Activated T-helper 1 cell treated with anti-CD3 and anti-CD28 coated beads, Interleukin-12 subunit alpha, Interleukin-12 subunit beta, Interleukin-2, Interleukin-4 antibody, amounts not matched to agents 30 ng/mL and 10 ng/mL and 1 ng/mL, durations not matched to agents 14 hours and 24 hours and 36 hours (primary cell): ENCODE results near the gene KDM2B. TPM values are rescaled to one million over a fixed set of nuclear protein-coding genes. Genes with fewer than 3 reads are reported as not detected.

Experiments used
- DNase-seq: peaks from one replicate; pipeline ENCODE4 v3.0.0; 2021; ENCODE audit warnings: low spot score
- H3K27ac Mint-ChIP-seq: one replicate; pipeline ENCODE4 v1.8.0; 2021; ENCODE audit warnings: mild to moderate bottlenecking, mixed read lengths
- H3K27me3 Mint-ChIP-seq: one replicate; pipeline ENCODE4 v1.8.0; 2022; ENCODE audit warnings: mild to moderate bottlenecking, moderate library complexity, mixed read lengths; ENCODE audit not compliant: insufficient read depth
- H3K36me3 Mint-ChIP-seq: one replicate; pipeline ENCODE4 v1.8.0; 2021; ENCODE audit warnings: low read depth, mixed read lengths
- H3K4me1 Mint-ChIP-seq: one replicate; pipeline ENCODE4 v1.8.0; 2021; ENCODE audit warnings: low read depth, mixed read lengths
- H3K4me3 Mint-ChIP-seq: one replicate; pipeline ENCODE4 v1.8.0; 2021; ENCODE audit warnings: mild to moderate bottlenecking, moderate library complexity, mixed read lengths
- H3K9me3 Mint-ChIP-seq: one replicate; pipeline ENCODE4 v1.8.0; 2021; ENCODE audit warnings: mixed read lengths
- intact Hi-C: fragments of 100-400 bp; cut with micrococcal nuclease; formaldehyde crosslinking; loops from one replicate; pipeline ENCODE4 v1.15.1; 2024
- total RNA-seq: library from RNA; stranded (reverse); gene quantifications from 2 replicates; pipeline ENCODE4 v1.2.3, GENCODE V29; 2022

The KDM2B gene
- total RNA-seq, 1 donor from 2014 or later = 60.1 TPM

- H3K27ac Mint-ChIP-seq = no peak overlapping the region
- no peak overlapping the region for H3K4me3 Mint-ChIP-seq
- intact Hi-C loops = no loop called here
- H3K9me3 Mint-ChIP-seq = no peaks in the 10 kb centered on the region
- H3K4me1 Mint-ChIP-seq = peaks cover 22% of the 10 kb centered on the region
- no peaks in the 10 kb centered on the region for H3K27me3 Mint-ChIP-seq
- DNase-seq = no peak
- H3K36me3 Mint-ChIP-seq = peaks cover 18% of the 10 kb centered on the region
Observed at GRCh38 chr12:121529184-121529583, 51.6 kb downstream of the KDM2B start.

GRCh38 chr12:121525411-121525810 is 55.4 kb downstream of the KDM2B start:
- peaks cover 5% of the 10 kb centered on the region for H3K36me3 Mint-ChIP-seq
- H3K27ac Mint-ChIP-seq = no peak overlapping the region
- H3K4me1 Mint-ChIP-seq = peaks cover 7% of the 10 kb centered on the region
- intact Hi-C loops = no loop called here
- H3K9me3 Mint-ChIP-seq = no peaks in the 10 kb centered on the region
- no peak overlapping the region for H3K4me3 Mint-ChIP-seq
- no peaks in the 10 kb centered on the region for H3K27me3 Mint-ChIP-seq
- no peak for DNase-seq

DNA sequence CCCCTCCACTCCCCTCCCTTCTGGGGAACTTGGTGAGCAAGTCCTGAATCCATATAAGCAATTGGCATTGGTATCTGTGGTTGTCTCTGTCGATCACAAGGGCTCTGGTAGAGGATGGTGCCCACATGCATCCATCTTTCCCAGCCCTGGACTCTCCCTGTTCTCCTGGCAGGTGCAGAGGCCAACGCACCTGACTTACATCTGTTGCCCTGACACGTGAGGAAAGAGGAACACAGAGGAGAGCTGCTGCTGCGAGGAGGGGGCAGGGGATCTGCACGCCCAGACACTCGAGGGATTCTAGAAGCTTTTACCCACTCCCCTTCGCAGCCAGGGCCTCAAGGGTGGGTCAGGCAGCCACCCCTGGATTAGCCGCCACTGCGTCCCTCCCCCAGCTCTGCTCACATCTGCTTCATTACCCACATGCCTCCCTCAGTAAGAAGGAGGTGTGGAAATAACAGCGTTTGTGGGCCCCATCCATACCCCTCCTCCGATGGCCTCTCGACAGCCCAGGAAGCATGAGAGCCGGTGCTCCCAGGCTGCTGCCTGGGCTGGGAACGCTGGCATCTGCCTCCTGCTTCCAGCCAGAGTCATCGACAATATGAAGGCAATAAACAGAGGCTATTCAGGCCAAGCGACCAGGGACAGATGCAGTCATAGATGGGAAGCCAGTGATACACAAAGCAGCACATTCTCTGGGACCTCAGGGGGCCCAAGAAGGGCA is 56.5 kb downstream of the KDM2B start:
- H3K4me3 Mint-ChIP-seq = no peak overlapping the region
- H3K4me1 Mint-ChIP-seq = peaks cover 7% of the 10 kb centered on the region
- H3K27me3 Mint-ChIP-seq = no peaks in the 10 kb centered on the region
- no peak for DNase-seq
- no peak overlapping the region for H3K27ac Mint-ChIP-seq
- peaks cover 7% of the 10 kb centered on the region for H3K36me3 Mint-ChIP-seq
- no peaks in the 10 kb centered on the region for H3K9me3 Mint-ChIP-seq
- intact Hi-C loops = no loop called here

GRCh38 chr12:121523741-121524140 is 57.1 kb downstream of the KDM2B start:
- no peak overlapping the region for H3K4me3 Mint-ChIP-seq
- no peaks in the 10 kb centered on the region for H3K9me3 Mint-ChIP-seq
- no peak for DNase-seq
- intact Hi-C loops = no loop called here
- H3K27me3 Mint-ChIP-seq = no peaks in the 10 kb centered on the region
- H3K36me3 Mint-ChIP-seq = peaks cover 8% of the 10 kb centered on the region
- peaks cover 5% of the 10 kb centered on the region for H3K4me1 Mint-ChIP-seq
- no peak overlapping the region for H3K27ac Mint-ChIP-seq

DNA sequence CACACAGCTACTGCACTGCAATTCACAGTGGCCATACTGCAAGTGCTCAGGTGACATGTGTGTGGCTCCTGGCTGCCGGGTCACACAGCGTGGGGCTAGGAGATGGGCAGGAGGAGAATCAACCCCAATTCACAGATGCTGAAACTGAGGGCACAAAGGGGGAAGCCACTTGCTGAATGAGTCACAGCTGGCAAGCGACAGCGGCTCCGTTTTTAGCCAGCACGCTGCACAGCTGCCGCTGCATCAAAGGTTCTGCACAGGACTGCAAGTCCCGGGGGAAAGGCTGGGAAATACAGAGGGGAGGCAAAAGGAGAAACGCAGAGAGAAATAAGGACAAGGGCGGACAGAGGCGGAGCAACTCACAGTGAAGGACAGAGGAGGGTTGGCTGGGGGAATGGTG is 57.9 kb downstream of the KDM2B start:
- Mint-ChIP-seq H3K9me3 (no peaks in the 10 kb centered on the region), H3K4me1 (peaks cover 5% of the 10 kb centered on the region), H3K4me3 (no peak overlapping the region), H3K27ac (no peak overlapping the region), H3K27me3 (no peaks in the 10 kb centered on the region), H3K36me3 (peaks cover 8% of the 10 kb centered on the region)
- intact Hi-C loops = no loop called here
- DNase-seq = no peak

- no peak overlapping the region for H3K4me3 Mint-ChIP-seq
- no peaks in the 10 kb centered on the region for H3K27me3 Mint-ChIP-seq
- H3K27ac Mint-ChIP-seq = no peak overlapping the region
- no peak for DNase-seq
- no peaks in the 10 kb centered on the region for H3K9me3 Mint-ChIP-seq
- intact Hi-C loops = no loop called here
- peaks cover 8% of the 10 kb centered on the region for H3K36me3 Mint-ChIP-seq
- H3K4me1 Mint-ChIP-seq = peaks cover 5% of the 10 kb centered on the region
Observed at GRCh38 chr12:121520586-121521086, 60.2 kb downstream of the KDM2B start.

- peaks cover 5% of the 10 kb centered on the region for H3K4me1 Mint-ChIP-seq
- no peak for DNase-seq
- H3K9me3 Mint-ChIP-seq = no peaks in the 10 kb centered on the region
- no peak overlapping the region for H3K27ac Mint-ChIP-seq
- H3K4me3 Mint-ChIP-seq = no peak overlapping the region
- peaks cover 8% of the 10 kb centered on the region for H3K36me3 Mint-ChIP-seq
- intact Hi-C loops = no loop called here
- no peaks in the 10 kb centered on the region for H3K27me3 Mint-ChIP-seq
Observed at GRCh38 chr12:121520119-121520518, 60.7 kb downstream of the KDM2B start.

DNA sequence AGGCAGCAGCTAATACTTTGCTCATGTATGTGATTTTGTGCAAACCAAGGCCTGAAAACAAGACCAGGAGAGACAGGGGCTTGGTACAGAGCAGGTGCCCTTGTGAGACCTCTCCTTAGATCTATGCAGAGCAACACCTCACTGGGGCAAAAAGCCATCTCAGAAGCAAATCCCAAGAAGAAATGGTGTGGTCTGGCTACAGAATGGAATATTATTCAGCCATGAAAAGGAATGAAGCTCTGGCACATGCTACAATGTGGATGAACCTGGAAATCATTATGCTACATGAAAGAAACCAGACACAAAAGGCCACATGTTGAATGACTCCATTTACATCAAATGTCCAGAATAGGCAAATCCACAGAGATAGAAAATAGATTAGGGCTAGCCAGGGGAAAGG is 61.6 kb downstream of the KDM2B start:
- Mint-ChIP-seq H3K27ac (no peak overlapping the region), H3K27me3 (no peaks in the 10 kb centered on the region), H3K36me3 (peaks cover 8% of the 10 kb centered on the region), H3K4me1 (peaks cover 5% of the 10 kb centered on the region), H3K9me3 (no peaks in the 10 kb centered on the region), H3K4me3 (no peak overlapping the region)
- intact Hi-C loops = no loop called here
- DNase-seq = no peak

GRCh38 chr12:121518656-121519055 is 62.2 kb downstream of the KDM2B start:
- no peak overlapping the region for H3K4me3 Mint-ChIP-seq

GRCh38 chr12:121516437-121517011 is 64.3 kb downstream of the KDM2B start:
- intact Hi-C loops = no loop called here
- Mint-ChIP-seq H3K9me3 (no peaks in the 10 kb centered on the region), H3K36me3 (peaks cover 9% of the 10 kb centered on the region), H3K4me3 (no peak overlapping the region), H3K4me1 (peaks cover 10% of the 10 kb centered on the region), H3K27me3 (no peaks in the 10 kb centered on the region), H3K27ac (no peak overlapping the region)
- DNase-seq = no peak

More at GRCh38 chr12:121518656-121519055, 62.2 kb downstream of the KDM2B start:
- no peak for DNase-seq
- Mint-ChIP-seq H3K4me1 (peaks cover 10% of the 10 kb centered on the region), H3K27me3 (no peaks in the 10 kb centered on the region), H3K27ac (no peak overlapping the region), H3K9me3 (no peaks in the 10 kb centered on the region), H3K36me3 (peaks cover 8% of the 10 kb centered on the region)
- intact Hi-C loops = no loop called here

DNA sequence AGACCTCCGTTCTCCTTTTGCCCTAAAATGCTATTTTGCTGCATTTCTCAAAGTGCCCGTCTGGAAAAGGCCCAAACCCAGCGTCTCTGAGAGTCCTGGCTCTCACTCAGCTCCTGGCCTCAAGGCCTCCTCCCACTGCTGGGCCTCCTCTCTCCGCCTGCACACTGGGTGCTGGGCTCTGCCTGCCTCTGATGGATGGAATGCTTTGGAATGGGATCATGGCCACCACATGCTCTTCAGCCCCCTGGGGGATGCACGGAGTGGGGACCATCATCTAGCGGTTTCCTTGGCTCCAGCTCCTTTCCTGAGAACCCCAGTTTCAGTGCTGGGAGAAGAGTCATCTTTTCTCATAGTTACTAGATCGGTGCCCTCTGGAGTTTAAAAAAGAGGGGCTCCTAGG is 65.2 kb downstream of the KDM2B start:
- Mint-ChIP-seq H3K9me3 (no peaks in the 10 kb centered on the region), H3K27me3 (no peaks in the 10 kb centered on the region), H3K4me3 (no peak overlapping the region), H3K27ac (no peak overlapping the region), H3K36me3 (peaks cover 7% of the 10 kb centered on the region), H3K4me1 (peaks cover 10% of the 10 kb centered on the region)
- DNase-seq = no peak
- intact Hi-C loops = no loop called here

DNA sequence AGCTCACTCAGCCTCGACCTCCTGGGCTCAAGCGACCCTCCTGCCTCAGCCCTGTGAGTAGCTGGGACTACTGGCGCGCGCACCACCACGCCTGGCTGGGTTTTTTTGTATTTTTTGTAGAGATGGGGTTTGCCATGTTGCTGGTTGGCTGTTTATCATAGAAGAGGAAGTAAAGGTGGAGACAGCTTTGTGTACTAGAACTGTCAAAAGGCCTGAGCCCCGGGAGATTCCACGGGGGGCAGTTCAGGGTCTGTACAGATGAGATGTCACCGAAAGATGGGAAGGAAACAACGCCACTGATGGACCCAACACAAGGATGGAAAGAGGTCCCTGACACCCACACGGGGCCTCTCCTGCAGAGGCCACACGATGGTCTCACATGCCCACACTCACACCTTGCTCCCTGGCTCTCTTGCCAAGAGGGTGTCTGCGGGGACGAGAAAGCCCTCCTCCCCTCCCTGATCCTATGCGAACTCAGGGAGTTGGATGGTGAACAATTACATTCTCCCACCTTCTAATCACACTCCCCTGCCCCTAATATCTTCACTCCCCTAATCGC is 66.6 kb downstream of the KDM2B start:
- Mint-ChIP-seq H3K27me3 (no peaks in the 10 kb centered on the region), H3K4me1 (peaks cover 6% of the 10 kb centered on the region), H3K36me3 (peaks cover 3% of the 10 kb centered on the region), H3K4me3 (no peak overlapping the region), H3K9me3 (no peaks in the 10 kb centered on the region), H3K27ac (peak overlapping the region; percentile 19)
- no peak for DNase-seq
- intact Hi-C loops = no loop called here

GRCh38 chr12:121513464-121514183 is 67.2 kb downstream of the KDM2B start:
- peaks cover 5% of the 10 kb centered on the region for H3K4me1 Mint-ChIP-seq
- no peak overlapping the region for H3K4me3 Mint-ChIP-seq
- H3K36me3 Mint-ChIP-seq = peaks cover 5% of the 10 kb centered on the region
- H3K27ac Mint-ChIP-seq = peak overlapping the region; percentile 19
- DNase-seq = no peak
- intact Hi-C loops = no loop called here
- H3K9me3 Mint-ChIP-seq = no peaks in the 10 kb centered on the region
- no peaks in the 10 kb centered on the region for H3K27me3 Mint-ChIP-seq
